Measurements from ENCODE around the gene NCBP1.

Gene NCBP1

DNA sequence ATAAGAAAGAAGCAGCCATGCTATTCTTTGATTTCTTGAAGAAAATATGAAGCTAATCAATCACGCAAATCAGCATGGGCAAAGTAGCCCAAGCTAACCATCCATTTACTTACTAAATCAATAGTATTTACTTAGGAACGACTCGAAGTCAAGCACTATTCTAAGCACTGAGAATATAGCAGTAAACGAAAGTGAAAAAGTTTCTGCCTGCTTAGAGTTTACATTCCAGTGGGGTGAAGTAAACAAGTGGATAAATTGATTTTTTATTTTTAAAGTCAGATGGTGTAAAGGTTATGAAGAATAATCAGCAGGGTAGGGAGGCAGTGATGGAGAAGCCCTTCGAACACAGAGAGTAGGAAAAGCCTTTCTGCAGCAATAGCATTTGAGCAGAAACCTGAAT lies 6.0 kb upstream of the NCBP1 start:
- no peak for DNase-seq

DNA sequence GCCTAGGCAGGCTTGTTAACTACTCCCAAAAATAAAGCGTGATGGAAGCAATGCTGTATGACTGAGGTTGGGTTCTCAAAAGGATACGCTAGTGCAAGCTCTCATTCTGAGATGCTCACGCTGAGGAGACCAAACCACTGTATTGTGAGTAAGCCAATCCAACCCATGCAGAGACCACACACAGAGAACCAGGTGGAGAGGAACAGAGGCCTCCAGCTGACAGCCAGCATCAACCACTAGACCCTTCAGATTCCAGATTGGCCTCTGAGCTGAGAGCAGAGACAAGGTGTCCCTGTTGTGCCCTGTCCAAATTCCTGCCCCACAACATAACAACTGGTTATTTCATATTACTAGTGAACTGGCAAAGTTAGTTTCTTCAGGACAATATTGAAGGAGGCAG lies 5.0 kb upstream of the NCBP1 start:
- no peak for DNase-seq

DNA sequence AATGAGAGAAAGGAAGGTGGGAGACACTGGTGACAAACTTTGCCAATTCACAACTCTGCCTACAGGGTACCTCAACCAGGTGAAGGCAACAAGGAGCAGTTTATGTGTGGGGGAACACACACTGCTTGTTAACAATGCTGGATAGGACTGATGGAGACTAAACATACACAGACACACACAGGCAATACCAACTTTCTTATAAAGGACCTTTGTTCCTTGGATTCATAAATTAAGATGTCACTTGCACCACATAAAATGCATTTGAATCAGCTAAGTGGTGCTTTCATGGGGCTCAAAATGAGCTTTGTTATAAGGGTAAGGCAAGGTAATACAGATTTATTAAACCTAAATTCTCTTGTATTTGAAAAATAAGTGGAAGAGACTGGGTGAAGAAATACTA lies 4.5 kb upstream of the NCBP1 start:
- no peak for DNase-seq

DNA sequence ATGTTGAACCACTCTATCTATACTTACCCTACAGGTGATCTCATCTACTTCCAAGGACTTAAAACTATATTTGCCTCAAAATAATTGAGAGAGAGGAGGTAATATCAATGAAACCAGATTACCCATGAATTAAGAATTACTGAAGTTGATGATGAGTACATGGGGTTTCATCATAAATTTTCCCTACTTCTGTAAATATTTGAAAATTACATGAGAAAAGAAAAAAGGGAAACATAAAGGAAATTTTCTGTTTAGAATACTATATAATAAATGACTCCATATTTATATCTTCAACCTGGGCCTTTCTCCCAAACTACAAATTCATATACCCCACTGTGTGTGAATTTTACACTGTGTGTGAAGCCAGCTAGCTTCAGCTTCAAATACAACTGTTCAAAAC lies 3.0 kb upstream of the NCBP1 start:
- DNase-seq = no peak

DNA sequence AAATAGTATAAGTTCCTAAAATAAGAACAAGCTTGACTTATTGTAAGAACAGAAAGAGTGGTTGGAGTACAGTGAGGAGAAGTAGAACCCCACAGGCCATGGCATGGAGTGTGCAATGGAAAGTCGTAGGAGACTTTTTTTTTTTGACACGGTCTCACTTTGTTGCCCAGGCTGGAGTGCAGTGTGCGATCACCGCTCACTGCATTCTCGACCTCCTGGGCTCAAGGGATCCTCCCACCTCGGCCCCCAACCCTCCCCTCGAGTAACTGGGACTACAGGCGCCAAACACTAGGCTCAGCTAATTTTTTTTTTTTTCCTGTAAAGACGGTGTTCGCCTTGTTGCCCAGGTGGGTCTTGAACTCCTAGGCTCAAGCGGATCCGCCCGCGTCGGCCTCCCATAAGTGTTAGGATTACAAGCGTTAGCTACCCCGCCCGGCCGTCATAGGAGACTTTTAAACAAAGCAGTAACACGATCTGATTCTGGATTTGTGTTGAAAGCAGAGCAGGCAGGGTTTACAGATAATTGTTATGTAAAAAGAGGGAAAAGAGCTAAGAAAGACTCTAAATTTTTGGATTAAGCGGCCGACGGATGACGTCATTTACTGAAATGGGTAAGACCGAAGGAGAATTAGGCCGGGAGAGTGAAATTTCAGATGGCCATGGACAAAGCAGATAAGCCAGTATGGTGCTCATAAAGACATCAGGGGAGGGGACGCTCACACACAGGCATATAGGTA lies 1.2 kb upstream of the NCBP1 start:
- DNase-seq = peak; percentile 72 to 73

DNA sequence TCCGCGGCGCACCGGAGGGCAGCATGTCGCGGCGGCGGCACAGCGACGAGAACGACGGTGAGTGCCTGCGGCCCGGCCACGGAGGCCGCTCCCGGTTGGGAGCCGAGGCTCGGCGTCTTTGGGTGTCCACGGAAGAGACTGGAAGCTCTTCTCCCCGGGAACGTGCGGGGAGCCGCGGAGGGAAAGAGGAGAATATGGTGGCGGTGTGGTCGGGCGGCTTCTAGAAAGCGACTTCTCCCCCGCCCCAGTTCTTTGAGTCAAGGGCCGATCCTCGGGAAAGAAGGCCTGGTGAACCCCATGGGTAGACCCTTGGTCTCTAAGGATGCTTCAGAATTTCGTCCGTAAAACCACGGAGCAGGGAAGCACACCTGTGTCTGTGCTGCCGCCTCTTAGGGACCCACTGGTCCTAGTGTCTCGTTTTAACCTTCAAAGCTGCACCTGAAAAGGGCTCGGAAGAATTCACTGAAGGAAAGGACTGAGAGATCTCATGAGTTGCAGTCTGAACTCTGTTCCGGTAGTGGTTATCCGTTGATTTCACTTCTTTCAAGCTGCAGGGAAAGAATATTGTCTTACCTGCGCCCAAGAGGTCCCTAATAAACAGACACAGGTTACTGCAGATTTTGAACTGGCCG lies 354 bp downstream of the NCBP1 start:
- peak in 1 of 2 experiments; percentile 34 for DNase-seq

DNA sequence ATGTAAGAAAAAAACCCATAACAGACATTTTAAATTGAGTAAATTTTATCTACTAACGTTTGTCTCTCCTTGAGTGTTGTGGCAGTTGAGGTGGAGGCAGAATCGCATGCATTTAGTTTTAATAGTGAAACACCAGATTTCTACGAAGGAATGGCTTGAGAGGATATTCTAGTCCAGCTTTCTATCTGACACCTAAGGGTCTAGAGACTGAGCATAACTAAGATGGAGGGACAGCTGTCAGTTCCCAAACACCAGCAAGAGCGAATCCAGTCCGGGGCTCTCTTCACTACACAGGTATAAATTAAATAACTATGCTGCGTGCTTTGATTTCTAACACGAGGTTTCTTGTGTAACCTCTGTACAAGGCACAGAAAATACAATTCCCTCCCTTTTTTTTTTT lies 1.4 kb downstream of the NCBP1 start:
- DNase-seq = no peak

DNA sequence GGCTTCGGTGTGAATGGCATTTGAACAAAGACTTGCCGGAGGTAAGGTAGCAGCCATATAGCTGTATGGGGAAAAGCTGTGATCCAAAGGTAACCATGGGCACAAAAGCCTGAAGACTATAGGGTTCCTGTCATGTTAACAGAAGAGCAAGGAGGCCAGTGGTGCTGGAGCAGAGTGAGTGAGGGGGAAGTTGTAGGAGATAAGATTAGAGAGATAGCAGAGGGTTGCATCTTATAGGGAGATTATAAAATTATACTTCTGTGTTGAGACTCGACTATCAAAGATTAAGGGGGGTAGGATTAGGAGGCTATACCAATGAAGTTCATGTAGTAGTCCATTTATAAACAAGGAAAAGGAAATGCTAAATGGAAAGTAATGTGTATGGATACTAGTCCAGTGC lies 3.3 kb downstream of the NCBP1 start:
- peak in 1 of 2 experiments; percentile 6 for DNase-seq

DNA sequence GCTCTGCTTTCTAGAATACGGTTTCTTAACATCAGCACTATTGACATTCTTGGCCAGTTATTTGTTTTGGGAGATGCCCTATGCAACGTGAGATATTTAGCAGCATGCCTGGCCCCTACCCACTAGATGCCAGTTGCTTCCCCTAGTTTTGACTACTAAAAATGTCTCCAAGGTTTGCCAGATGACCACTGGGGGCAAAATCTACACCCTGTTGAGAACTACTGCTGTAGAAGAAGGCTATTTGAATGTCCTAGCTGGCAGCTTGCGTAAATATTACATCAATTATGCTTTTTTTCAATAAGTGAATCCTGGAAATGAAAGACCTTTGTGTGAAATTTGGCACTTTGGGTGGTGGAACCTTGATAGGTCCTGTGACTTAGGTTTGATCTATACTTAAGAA lies 5.0 kb downstream of the NCBP1 start:
- no peak for DNase-seq

DNA sequence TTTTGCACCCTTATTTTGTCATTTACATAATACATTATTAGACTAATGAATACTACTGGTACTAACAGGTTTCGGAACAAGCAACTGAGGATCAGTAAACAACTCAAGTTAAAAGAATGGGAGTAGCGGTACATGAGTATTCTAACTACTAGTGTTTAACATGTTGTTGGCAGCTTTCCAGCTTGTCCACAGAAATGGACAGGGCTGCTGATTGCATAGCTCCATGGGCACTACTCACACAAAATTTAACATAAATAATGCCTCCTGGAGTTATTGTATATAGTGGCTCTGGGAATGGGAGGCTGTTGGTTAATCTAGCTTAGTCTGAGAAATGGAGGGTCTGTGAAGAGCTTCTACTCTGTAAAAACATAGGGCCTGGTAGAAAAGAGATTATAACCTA lies 6.7 kb downstream of the NCBP1 start:
- DNase-seq = no peak

DNA sequence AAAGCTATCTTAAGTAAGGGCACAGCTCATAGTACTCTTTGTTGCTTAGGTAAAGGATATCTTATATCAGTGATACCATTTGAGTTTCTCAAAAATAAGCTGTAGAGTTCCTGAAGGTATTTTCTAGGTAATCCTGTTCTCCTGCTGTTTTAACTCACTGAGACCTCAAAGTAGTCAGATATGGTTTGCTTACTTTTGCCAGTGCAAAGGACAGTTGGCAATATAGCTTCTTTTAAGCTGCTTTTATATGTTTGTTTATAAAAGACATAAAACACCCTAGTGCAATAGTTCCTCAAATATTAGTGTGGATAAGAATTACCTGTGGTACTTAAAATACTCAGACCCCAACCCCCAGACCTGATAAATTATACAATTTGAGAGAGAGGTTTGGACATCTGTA lies 12.1 kb downstream of the NCBP1 start:
- no peak for DNase-seq

DNA sequence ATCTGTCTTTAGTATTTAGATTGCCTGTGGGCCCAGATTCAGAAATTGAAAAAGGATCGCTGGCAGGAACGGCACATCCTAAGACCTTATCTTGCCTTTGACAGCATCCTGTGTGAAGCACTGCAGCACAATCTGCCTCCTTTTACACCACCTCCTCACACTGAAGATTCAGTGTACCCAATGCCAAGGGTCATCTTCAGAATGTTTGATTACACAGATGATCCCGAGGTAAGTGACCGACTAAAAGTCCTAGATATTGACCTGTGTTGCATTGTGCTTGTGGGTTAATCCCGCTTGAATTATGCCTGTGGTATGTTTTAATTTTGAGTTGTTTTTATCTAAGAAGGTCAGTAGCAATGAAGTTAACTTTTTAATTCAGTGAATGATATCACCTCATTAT lies 14.4 kb downstream of the NCBP1 start:
- DNase-seq = no peak

DNA sequence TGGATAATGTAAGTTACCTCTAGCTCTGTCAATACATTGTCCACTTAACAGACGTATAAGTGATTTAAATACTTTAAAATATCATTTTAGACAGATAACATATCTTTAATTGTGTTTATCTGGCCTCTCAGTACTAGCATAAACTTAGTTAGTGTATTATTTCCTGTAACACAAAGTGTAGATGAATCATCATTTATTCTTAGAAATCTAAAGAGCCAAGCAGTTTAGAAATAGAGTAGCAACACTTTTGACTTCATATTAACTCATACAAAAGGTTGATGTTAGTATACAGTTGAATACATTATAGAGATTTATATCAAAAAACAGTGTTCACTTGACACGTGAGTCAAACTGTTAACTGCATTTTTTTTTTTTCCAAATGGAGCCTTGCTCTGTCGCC lies 18.0 kb downstream of the NCBP1 start:
- DNase-seq = no peak

DNA sequence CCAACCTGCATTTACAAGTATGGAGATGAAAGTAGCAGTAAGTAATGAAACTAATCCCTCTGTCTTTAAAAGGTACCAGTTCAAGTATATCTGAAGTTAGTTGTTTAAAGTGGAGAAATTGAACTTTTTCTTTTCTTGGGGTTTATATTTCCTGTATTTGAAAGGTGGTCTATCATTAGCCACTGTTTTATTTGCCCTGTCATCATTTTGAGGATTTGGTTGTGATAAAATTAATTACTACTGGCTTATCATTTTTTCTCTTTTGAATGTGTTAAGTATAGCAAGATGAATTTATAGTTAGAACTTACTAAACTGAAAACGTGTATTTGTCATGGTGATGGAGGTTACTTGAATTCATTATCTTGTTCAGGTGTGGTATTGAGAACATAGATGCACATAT lies 25.1 kb downstream of the NCBP1 start:
- DNase-seq = no peak

DNA sequence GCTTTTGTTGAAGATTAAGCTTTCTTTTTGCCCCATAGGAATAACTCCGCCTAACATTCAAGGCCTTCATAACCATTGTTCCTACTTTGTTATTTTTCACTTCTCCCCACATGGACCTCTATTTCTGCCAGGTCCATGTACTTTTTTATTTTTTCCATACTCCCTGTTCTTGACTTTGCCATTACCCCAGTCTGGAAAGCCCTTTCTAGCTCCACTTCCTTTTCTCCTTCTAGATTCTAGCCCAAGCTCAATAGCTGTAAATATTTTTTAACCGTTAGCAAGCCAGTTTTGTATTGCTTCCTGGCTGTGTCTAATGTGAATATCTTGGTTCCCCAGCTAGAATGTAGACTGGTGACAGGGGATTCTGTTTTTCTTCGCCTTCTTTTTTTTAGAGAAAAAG lies 26.1 kb downstream of the NCBP1 start:
- no peak for DNase-seq

DNA sequence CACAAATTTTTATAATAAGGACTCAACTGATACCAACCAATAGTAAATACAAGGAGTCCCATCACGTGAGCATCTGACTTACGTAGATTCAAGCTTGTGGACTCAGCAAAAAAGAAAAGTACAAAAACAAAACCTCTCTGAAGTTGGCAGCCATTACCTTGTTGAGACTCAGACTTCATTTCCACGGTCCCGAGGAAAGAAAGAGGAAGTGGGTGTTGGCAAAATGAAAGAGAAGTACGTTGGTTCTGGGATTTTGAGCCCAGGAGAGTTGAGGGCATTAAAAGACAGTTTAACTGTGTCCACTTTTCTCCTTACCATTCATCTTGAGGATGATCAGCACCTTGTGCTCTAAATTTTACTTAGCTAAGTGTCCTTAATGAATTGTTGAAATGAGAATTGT lies 26.7 kb downstream of the NCBP1 start:
- DNase-seq = no peak

DNA sequence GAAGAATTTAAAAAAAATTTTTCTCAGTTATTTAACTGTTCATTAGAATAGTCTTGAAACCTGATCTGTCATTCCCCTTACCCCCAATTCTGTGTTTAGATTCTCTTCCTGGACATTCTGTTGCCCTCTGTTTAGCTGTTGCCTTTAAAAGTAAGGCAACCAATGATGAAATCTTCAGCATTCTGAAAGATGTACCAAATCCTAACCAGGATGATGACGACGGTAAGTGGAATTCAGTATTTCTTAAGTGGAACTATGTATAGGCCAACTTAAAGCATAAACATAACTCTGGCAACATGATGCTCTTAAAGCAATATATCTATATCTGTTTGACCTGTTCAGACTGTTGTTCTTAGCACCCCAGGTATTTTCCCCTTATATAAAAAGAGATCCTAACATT lies 27.2 kb downstream of the NCBP1 start:
- no peak for DNase-seq

DNA sequence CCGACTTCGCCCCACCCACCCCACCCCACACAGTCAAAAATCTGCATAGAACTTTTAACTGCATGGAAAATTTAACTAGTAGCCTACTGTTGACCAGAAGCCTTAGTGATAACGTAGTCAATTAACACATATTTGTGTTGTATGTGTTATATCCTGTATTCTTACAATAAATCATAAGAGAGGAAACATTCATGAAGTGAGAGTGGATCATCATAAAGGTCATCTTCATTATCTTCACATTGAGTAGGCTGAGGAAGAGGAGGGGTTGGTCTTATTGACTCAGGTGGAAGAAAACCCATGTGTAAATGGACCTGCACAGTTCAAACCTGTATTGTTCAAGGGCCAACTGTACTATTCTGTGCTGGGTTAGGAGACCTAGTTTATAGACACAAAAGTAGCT lies 32.1 kb downstream of the NCBP1 start:
- DNase-seq = no peak

DNA sequence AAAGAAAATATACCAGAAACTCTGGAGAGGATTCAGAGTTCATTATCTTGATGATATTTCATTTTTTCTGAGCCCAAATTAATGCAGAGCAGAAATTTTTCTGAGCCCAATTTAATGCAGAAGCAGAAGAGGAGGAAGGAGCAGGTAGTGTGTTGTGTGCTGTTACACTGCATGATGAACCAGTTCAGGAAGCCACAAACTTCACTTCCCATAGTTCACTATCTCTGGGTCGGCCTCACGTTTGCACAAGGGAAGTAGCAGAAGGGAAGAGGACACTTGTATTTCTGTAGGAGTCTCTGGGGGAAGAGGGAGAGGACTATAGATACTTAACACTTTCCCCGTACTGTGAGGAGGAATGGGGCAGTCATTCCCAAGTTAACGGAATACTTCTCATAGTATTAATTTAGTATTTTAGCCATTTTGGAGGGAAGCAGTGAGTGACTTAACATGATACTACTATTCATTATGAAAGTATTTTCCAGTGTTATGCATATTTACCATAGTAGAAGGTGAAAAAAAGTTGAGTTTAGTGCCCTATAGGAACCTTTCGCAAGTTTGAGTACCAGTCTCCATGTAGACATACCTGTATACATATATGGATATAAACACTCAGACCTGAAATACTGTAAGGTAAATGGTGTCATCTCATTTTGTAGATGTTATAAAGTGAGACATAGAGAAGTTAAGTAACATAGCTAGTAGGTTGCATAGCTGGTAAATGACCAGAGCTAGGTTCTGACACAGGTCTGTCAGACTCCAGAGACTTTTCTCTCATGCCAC lies 33.5 kb downstream of the NCBP1 start:
- DNase-seq = no peak

DNA sequence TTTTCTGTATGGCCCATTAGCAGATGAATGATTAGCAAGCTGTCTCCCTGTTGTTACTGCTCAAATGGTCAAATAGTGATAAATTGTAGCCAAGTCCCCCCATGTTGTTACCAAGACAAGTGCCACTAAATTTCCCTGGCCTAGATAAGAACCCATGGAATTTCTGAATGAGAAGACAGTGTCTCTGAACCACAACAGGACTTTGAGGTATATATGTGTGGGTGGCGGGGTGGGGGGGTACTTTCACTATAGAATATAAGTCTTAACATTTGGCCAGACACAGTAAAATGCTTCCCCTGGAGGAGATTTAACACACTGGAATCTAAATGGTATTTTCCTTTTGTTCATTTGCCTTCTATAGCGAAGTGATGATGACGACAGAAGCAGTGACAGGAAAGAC lies 34.9 kb downstream of the NCBP1 start:
- DNase-seq = no peak

DNA sequence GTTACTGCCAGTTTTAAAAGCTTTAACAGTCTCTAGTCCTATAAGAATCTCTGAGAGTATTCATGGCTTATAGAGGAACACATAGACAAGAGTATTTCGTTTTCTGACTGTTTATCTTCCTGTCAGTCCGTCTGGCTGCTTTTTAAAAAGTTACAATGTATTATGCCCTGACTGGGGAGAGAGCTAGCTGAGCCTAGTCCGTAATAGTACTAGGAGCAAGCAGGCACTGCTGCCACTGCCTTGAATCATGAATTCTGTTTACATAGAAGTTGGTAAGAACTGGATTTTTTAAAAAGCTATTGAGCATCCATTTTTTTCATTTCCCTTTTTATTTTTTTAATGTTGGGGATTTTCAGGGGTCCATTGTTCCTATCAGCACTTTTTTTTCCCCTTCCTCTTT lies 37.0 kb downstream of the NCBP1 start:
- no peak for DNase-seq

DNA sequence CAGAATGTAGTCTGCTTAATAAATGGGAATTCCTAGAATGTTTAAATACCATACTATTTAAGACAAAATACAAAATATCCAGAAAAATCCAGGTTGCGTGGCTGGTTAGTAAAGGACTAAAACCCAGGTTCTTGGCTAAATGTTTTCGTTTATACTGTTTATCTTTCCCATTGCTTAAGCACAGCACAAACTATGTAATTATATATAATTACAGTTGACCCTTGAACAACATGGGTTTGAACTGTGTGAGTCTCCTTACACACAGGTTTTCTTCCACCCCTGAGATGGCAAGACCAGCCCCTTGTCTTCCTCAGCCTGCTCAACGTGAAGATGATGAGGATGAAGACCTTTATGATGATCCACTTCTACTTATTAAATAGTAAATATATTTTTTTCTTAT lies 38.8 kb downstream of the NCBP1 start:
- DNase-seq = no peak

DNA sequence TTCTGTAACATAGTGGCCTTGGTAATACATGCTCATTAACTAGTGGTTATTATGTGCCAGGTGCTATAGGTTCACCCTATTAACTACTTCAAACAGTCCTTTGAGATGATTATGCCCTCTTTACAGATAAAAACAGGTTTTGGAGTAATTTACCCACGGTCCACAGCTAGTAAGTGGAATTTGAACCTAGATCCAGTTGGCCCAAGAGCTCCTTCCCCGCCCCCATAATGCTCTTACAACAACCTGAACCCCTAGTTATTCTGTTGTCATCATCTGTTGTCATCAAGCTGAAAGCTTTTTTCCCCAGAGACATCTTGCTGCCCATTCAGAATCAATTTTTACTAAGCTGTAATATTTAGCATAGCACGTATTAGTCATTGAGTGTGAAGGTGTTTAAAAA lies 40.3 kb downstream of the NCBP1 start:
- no peak for DNase-seq

DNA sequence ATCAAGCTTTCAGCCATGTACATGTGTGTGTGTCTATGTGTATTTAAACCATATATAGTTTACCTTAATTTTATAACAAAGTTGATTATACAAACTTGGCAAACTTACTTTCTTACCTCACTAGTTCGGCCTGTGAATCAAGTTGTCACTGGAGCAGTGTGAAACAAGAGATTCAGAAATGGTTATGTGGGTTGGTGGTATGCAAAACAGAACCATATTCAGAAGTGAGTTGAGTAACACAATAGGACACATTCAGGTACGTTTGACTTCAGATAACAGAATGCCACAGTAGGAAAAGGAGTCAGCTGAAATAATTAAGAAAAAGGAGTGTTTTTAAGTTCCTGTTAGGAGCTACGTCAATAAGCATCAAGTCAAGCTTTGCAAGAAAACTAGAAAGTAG lies 42.0 kb downstream of the NCBP1 start:
- peak in 1 of 2 experiments; percentile 48 for DNase-seq

Data from NCI-H526 (cell line).